Gastrocnemius medialis (tissue), 4 donors: Measurements from ENCODE around the gene HSPA12B. TPM values are rescaled to one million over a fixed set of nuclear protein-coding genes. Genes with fewer than 3 reads are reported as not detected.

Experiments
- ATAC-seq, 2 donors: fragments of 150-250 bp; one replicate each; pipeline ENCODE4 v1.9.1; 2016
- DNase-seq, 2 donors: peaks; one replicate each; pipeline ENCODE4 v3.0.0-alpha.2; 2019
- H3K27ac ChIP-seq, 4 donors: fragments of 200-600 bp; sonication (generic); 1 replicate in 1 of 4; 2 replicates in 3 of 4; pipeline ENCODE4 v1.5.1; 2016 to 2018; ENCODE audit warnings: mild to moderate bottlenecking in 2 of 4, moderate library complexity in 1 of 4
- H3K27me3 ChIP-seq, 3 donors: fragments of 200-600 bp; sonication (generic) in 2 of 3; 1 replicate in 1 of 3; 2 replicates in 2 of 3; pipeline versions ENCODE4 v1.5.1 to v1.6.0; 2016 to 2019; ENCODE audit warnings: mild to moderate bottlenecking in 1 of 3, moderate library complexity in 1 of 3
- H3K36me3 ChIP-seq, 2 donors: fragments of 200-600 bp; sonication (generic) in 1 of 2; one replicate each; pipeline ENCODE4 v1.5.1; 2017 to 2018
- H3K4me1 ChIP-seq, 2 donors: fragments of 200-600 bp; sonication (generic) in 1 of 2; one replicate each; pipeline ENCODE4 v1.5.1; 2016 to 2017; ENCODE audit warnings: mild to moderate bottlenecking in 2 of 2
- H3K4me3 ChIP-seq, 4 donors: fragments of 200-600 bp; sonication (generic) in 3 of 4; 1 replicate in 1 of 4; 2 replicates in 3 of 4; pipeline ENCODE4 v1.5.1; 2016 to 2019; ENCODE audit warnings: mild to moderate bottlenecking in 2 of 4
- H3K9me3 ChIP-seq, 3 donors: fragments of 200-600 bp; sonication (generic) in 2 of 3; 1 replicate in 1 of 3; 2 replicates in 2 of 3; pipeline ENCODE4 v1.5.1; 2016 to 2019
- POLR2A ChIP-seq, 2 donors: fragments of 450-650 bp; IDR thresholded peaks; one replicate each; pipeline ENCODE4 v1.6.1; 2017; ENCODE audit warnings: antibody characterized with exemption in 2 of 2, mild to moderate bottlenecking in 2 of 2, moderate library complexity in 2 of 2
- in situ Hi-C, 4 donors: fragments of 200-750 bp; cut with MboI; loops; one replicate each; pipeline versions ENCODE4 v1.15.0 to v1.8.0; 2017; ENCODE audit warnings: low sequenced_read_pairs in 4 of 4
- intact Hi-C: fragments of 100-400 bp; cut with DNase I; formaldehyde crosslinking; loops from one replicate; pipeline ENCODE4 v1.15.1; 2023; ENCODE audit warnings: low total_unique reads
- total RNA-seq, 4 donors: library from RNA; depleted of rRNA; stranded (reverse); fragments of >200 nt; gene quantifications; one replicate each; pipeline versions ENCODE4 v1.1.0 to v1.2.3, GENCODE V29; 2016
- TF ChIP-seq, protein P1 (sequence below), 5 experiments: fragments of 450-650 bp in 3 of 5; fragments of 200-600 bp in 2 of 5; sonication (generic) in 2 of 5; IDR thresholded peaks in 4 of 5; conservative IDR thresholded peaks in 1 of 5; 1 replicate in 4 of 5; 2 replicates in 1 of 5; pipeline ENCODE4 v1.5.1; 2016 to 2019; ENCODE audit warnings: antibody characterized with exemption in 5 of 5, mild to moderate bottlenecking in 3 of 5, moderate library complexity in 3 of 5

HSPA12B gene
- total RNA-seq, 4 donors from 2014 or later: 3.7 to 8.5 (median 5.8) TPM

DNA sequence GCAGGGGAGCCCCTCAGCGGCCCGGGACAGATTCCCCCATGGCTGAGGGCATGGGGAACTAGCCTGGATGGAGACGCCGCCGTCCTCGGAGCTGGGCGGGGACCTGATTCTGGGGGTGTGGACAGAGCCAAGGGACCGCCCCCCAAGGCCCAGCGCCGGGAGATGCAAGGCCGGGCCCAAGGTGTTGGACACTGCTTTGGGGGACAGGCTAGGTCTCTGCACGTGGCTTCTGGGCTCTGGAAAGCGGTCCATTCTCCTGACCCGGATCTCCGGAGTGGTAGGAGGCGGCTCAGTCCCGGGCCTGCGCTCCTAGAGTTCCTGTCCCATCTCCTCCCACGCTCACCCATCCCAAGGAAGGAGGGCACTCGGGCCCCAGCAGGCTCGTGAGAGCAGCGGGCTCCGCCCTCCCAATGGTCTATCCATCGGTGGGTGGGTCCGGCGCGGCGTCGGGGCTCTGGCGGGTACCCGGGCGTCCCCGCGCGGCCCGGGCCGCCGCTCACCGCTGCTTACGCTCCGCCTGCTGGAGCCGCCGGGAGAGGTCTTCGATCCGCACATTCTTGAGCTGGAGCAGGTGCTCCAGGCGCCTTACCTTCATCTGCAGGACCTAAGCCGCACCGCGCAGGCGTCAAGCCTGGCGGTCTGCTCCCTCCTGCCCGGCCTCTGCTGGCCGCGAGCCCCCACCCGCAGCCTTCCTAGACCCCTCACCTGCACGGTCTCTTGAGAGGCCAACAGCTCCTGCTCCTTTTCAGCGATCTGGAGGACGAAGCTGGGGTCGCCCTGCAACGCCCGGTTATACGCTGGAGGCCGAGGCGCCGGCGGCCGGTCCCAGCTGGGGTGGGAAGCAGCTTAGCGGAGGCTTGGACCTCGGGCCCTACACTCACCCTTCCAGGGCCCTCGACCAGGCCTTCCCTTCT lies 45.5 kb downstream of the HSPA12B start:
- TF ChIP-seq, protein P1, sequence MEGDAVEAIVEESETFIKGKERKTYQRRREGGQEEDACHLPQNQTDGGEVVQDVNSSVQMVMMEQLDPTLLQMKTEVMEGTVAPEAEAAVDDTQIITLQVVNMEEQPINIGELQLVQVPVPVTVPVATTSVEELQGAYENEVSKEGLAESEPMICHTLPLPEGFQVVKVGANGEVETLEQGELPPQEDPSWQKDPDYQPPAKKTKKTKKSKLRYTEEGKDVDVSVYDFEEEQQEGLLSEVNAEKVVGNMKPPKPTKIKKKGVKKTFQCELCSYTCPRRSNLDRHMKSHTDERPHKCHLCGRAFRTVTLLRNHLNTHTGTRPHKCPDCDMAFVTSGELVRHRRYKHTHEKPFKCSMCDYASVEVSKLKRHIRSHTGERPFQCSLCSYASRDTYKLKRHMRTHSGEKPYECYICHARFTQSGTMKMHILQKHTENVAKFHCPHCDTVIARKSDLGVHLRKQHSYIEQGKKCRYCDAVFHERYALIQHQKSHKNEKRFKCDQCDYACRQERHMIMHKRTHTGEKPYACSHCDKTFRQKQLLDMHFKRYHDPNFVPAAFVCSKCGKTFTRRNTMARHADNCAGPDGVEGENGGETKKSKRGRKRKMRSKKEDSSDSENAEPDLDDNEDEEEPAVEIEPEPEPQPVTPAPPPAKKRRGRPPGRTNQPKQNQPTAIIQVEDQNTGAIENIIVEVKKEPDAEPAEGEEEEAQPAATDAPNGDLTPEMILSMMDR (IDR thresholded peaks at IDR 0.05 in 4 of 5, conservative IDR thresholded peaks at IDR 0.05 in 1 of 5): no peak
- no peak for TF ChIP-seq POLR2A (IDR thresholded peaks at IDR 0.05)
- H3K9me3 ChIP-seq: no peaks in the 10 kb centered on the region
- DNase-seq (no peak), ATAC-seq (no peak)
- in situ Hi-C loops (no loop called here), intact Hi-C loops (no loop called here)
- H3K27me3 ChIP-seq: peaks cover 0 to 15% (median 14%) of the 10 kb centered on the region in 3 donors
- peak overlapping the region; percentile 49 to 53 (median 52) for H3K4me3 ChIP-seq
- H3K36me3 ChIP-seq: no peaks in the 10 kb centered on the region
- H3K4me1 ChIP-seq: peaks cover 14 to 22% of the 10 kb centered on the region in 2 donors
- H3K27ac ChIP-seq: no peak overlapping the region

DNA sequence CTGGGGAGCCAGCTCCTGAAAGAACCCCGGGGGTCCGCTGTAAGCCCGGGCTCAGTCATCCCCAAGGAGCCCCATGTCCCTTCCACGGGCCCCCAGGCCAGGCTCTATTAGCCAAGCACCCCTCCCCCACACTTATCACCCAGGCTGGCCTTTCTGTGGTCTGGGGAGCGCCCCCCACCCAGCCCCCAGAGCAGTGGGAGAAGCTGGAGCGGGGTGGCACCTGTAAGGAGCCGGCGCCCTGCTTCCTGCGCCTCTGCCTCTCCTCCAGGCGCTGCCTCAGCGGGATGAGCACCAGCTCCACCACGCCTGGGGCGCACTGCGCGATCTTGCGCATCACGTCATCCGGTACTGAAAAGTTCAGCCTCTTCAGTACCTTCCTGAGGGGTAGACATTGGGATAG lies 46.5 kb downstream of the HSPA12B start:
- intact Hi-C loops: no loop called here

DNA sequence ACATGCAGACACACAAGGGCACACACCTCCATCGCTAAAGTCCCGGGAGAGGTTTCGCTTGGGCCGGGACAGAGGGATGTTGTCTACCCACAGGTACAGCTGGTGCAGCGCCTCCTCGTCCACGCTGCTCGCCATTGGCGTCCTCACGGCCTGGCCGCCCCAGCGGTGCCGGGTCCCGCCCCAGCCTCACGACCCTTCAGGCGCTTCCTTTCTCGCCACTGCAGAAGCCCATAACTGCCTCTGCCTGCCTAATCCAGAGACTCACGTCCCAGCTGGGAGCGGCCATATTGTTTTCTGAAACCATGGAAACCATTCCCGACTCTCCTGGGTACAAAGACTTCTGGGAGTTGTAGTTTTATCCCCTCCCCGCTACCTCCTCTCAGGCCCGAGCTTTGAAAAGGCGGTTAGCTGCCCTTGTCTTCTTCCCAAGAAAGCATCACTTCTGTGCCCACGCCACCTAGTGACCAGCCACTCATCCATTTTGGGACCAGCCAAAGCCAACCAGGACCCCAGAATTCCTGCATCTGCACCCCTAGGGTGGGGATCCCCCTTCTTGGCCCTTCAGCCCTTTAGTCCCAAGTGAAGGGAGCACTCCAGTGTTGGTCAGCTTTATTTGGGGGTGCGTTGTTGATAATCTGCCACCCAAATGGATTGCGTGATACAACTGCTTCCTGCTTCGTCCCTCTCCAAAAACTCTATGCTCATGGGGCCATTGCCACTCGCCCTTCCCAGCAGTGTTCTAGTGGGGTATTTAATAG lies 48.8 kb downstream of the HSPA12B start, which contains the start of gene SPEF1:
SPEF1 (minus strand) TSS at position 296 of the 758 bp plus-strand sequence; CDS start at position 135, 161 bp downstream.
- H3K27ac ChIP-seq: peak within 1 kb of the TSS; percentile 47 to 67 (median 59)
- intact Hi-C loops (loop anchor here (1.0 kb wide), 1 partner anchor 13 kb away; no protein-coding TSS in a partner anchor), in situ Hi-C loops (no loop called here)

More for the DNA sequence above, 46.5 kb downstream of the HSPA12B start:
- ATAC-seq (no peak), DNase-seq (no peak)
- Histone ChIP-seq H3K4me3 (no peak overlapping the region), H3K27me3 (peaks cover 0 to 15% (median 14%) of the 10 kb centered on the region in 3 donors), H3K4me1 (peaks cover 20 to 32% of the 10 kb centered on the region in 2 donors), H3K9me3 (no peaks in the 10 kb centered on the region), H3K27ac (no peak overlapping the region), H3K36me3 (no peaks in the 10 kb centered on the region)
- no peak for TF ChIP-seq POLR2A (IDR thresholded peaks at IDR 0.05)
- TF ChIP-seq, protein P1 (IDR thresholded peaks at IDR 0.05 in 4 of 5, conservative IDR thresholded peaks at IDR 0.05 in 1 of 5): no peak
- in situ Hi-C loops: no loop called here

DNA sequence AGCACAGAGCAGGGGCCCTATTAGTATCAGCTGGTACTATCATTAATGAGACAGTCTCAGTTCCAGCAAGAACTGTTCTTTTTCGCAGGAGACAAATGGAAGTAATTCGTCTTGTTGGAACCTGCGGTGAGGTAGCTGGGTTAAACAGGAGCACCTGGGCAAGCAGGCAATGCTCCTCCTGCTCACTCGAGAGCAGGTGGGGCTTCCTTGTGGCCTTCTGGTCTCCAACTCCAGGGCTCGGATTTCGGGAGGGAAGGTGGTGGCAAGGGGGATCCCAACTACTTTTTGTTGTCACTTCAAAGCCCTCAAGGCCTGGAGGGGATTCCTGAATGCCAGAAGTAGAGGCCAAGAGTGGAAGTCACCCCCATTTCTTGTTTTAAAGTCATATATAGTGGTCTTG lies 50.1 kb downstream of the HSPA12B start:
- peaks cover 43 to 45% of the 10 kb centered on the region in 2 donors for H3K4me1 ChIP-seq
- intact Hi-C loops: no loop called here

More for the DNA sequence above, 48.8 kb downstream of the HSPA12B start, which contains the start of gene SPEF1:
- peak; percentile 92 to 98 for ATAC-seq
- peak; percentile 69 to 83 for DNase-seq
- TF ChIP-seq, protein P1 (IDR thresholded peaks at IDR 0.05 in 4 of 5, conservative IDR thresholded peaks at IDR 0.05 in 1 of 5): peak; percentile 27 to 57 (median 36)
- TF ChIP-seq POLR2A (IDR thresholded peaks at IDR 0.05): no peak
- Histone ChIP-seq H3K9me3 (no peaks in the 10 kb centered on the region), H3K36me3 (no peaks in the 10 kb centered on the region), H3K27me3 (peaks cover 0 to 10% (median 8%) of the 10 kb centered on the region in 3 donors), H3K4me3 (peak within 1 kb of the TSS; percentile 53 to 73 (median 55)), H3K4me1 (peaks cover 39 to 50% of the 10 kb centered on the region in 2 donors)

More for the DNA sequence above, 50.1 kb downstream of the HSPA12B start:
- Histone ChIP-seq H3K9me3 (no peaks in the 10 kb centered on the region), H3K4me3 (no peak overlapping the region), H3K27me3 (peaks cover 0 to 7% (median 3%) of the 10 kb centered on the region in 3 donors), H3K36me3 (no peaks in the 10 kb centered on the region), H3K27ac (no peak overlapping the region)
- in situ Hi-C loops: no loop called here
- DNase-seq: no peak
- no peak for TF ChIP-seq POLR2A (IDR thresholded peaks at IDR 0.05)
- TF ChIP-seq, protein P1 (IDR thresholded peaks at IDR 0.05 in 4 of 5, conservative IDR thresholded peaks at IDR 0.05 in 1 of 5): no peak
- ATAC-seq: no peak
